ENCODE measurements around the gene ALB.

Gene ALB

GRCh38 chr4:73413294-73413755 is 9.2 kb downstream of the ALB start:
- H3K4me3 ChIP-seq (replicated peaks; ENCODE audit: low read depth, low read length), result no peak overlapping the region
- no peak for DNase-seq (ENCODE audit: extremely low read depth, low read depth)
- TF ChIP-seq CTCF (IDR thresholded peaks at IDR 0.05; ENCODE audit: low read depth, low read length, missing control alignments), result no peak

- TF ChIP-seq CTCF (IDR thresholded peaks at IDR 0.05; ENCODE audit: low read depth, low read length, missing control alignments), result no peak
- no peak overlapping the region for H3K4me3 ChIP-seq (replicated peaks; ENCODE audit: low read depth, low read length)
- DNase-seq (ENCODE audit: extremely low read depth, low read depth), result no peak
These were observed 10.8 kb downstream of the ALB start for GRCh38 chr4:73414936-73415271.

GRCh38 chr4:73415807-73416238 is 11.7 kb downstream of the ALB start:
- H3K4me3 ChIP-seq (replicated peaks; ENCODE audit: low read depth, low read length), result no peak overlapping the region
- no peak for DNase-seq (ENCODE audit: extremely low read depth, low read depth)
- no peak for TF ChIP-seq CTCF (IDR thresholded peaks at IDR 0.05; ENCODE audit: low read depth, low read length, missing control alignments)

DNA sequence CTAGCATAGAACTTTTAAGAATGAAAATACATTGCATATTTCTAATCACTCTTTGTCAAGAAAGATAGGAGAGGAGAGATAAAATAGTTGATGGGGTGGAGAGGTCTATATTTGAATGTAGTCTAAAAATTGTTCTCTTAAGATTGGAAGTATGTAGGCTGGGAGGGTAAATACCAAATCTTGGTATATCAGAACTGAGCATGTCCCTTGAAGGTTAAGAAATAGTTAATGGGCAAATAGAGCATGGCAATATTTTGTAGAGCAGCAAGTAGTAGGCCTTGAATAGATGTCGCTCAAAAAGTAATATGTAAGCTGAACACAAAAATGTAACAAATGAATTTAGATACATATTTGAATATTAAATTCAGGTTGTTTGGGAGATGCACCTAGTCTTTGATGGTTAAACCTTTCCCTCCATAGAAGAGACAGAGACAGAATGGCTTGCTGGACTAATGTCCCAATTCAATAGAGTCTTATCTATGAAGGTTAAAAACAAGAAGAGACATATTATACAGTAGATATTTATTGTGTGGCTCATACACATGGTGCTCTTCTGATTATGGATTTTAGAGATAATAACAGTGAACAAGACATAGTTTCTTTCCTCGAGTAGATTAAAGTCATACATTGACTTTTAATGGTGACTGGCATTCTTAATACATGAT is 12.5 kb downstream of the ALB start:
- DNase-seq (ENCODE audit: extremely low read depth, low read depth), result no peak
- no peak overlapping the region for H3K4me3 ChIP-seq (replicated peaks; ENCODE audit: low read depth, low read length)
- TF ChIP-seq CTCF (IDR thresholded peaks at IDR 0.05; ENCODE audit: low read depth, low read length, missing control alignments), result no peak

- DNase-seq (ENCODE audit: extremely low read depth, low read depth), result no peak
- no peak for TF ChIP-seq CTCF (IDR thresholded peaks at IDR 0.05; ENCODE audit: low read depth, low read length, missing control alignments)
- H3K4me3 ChIP-seq (replicated peaks; ENCODE audit: low read depth, low read length), result no peak overlapping the region
These were observed 13.3 kb downstream of the ALB start for GRCh38 chr4:73417342-73417741.

DNA sequence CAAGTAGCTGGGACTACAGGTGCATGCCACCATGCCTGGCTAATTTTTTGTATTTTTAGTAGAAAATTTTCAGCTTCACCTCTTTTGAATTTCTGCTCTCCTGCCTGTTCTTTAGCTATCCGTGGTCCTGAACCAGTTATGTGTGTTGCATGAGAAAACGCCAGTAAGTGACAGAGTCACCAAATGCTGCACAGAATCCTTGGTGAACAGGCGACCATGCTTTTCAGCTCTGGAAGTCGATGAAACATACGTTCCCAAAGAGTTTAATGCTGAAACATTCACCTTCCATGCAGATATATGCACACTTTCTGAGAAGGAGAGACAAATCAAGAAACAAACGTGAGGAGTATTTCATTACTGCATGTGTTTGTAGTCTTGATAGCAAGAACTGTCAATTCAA is 13.9 kb downstream of the ALB start:
- no peak overlapping the region for H3K4me3 ChIP-seq (replicated peaks; ENCODE audit: low read depth, low read length)
- TF ChIP-seq CTCF (IDR thresholded peaks at IDR 0.05; ENCODE audit: low read depth, low read length, missing control alignments), result no peak
- DNase-seq (ENCODE audit: extremely low read depth, low read depth), result no peak

DNA sequence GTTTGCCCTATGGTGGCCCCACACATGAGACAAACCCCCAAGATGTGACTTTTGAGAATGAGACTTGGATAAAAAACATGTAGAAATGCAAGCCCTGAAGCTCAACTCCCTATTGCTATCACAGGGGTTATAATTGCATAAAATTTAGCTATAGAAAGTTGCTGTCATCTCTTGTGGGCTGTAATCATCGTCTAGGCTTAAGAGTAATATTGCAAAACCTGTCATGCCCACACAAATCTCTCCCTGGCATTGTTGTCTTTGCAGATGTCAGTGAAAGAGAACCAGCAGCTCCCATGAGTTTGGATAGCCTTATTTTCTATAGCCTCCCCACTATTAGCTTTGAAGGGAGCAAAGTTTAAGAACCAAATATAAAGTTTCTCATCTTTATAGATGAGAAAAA is 14.6 kb downstream of the ALB start:
- TF ChIP-seq CTCF (IDR thresholded peaks at IDR 0.05; ENCODE audit: low read depth, low read length, missing control alignments), result no peak
- no peak overlapping the region for H3K4me3 ChIP-seq (replicated peaks; ENCODE audit: low read depth, low read length)
- no peak for DNase-seq (ENCODE audit: extremely low read depth, low read depth)

All from HFF-Myc (cell line).